Calu3 (cell line): ENCODE results near the gene GAR1. TPM values are rescaled to one million over a fixed set of nuclear protein-coding genes. Genes with fewer than 3 reads are reported as not detected.

Experiments
- BruUV-seq: library from RNA; stranded (reverse); fragments of 400-500 nt; replicated peaks from 2 replicates; lab custom pipeline; 2021; lab: Mats Ljungman, UMichigan
- CTCF ChIA-PET: fragments of 300-600 bp; sonication (Branson Sonifier 250); formaldehyde crosslinking; loops from one replicate; lab custom pipeline; 2022; ENCODE audit warnings: antibody characterized with exemption; lab: Charles Lee
- DNase-seq: peaks from one replicate; pipeline ENCODE4 v3.0.0; 2022
- H3K27ac Mint-ChIP-seq: one replicate; pipeline ENCODE4 v1.8.0; 2022; ENCODE audit warnings: mixed read lengths; ENCODE audit not compliant: unreplicated experiment
- H3K27me3 Mint-ChIP-seq: one replicate; pipeline ENCODE4 v1.8.0; 2022; ENCODE audit warnings: mixed read lengths; ENCODE audit not compliant: unreplicated experiment
- H3K36me3 Mint-ChIP-seq: one replicate; pipeline ENCODE4 v1.8.0; 2022; ENCODE audit warnings: mild to moderate bottlenecking, moderate library complexity, mixed read lengths; ENCODE audit not compliant: insufficient read depth, unreplicated experiment
- H3K4me1 Mint-ChIP-seq: one replicate; pipeline ENCODE4 v1.8.0; 2022; ENCODE audit warnings: mild to moderate bottlenecking, low read depth, mixed read lengths; ENCODE audit not compliant: unreplicated experiment
- H3K4me3 Mint-ChIP-seq: one replicate; pipeline ENCODE4 v1.8.0; 2022; ENCODE audit warnings: mild to moderate bottlenecking, low read depth, moderate library complexity, mixed read lengths; ENCODE audit not compliant: unreplicated experiment
- H3K9me3 Mint-ChIP-seq: one replicate; pipeline ENCODE4 v1.8.0; 2022; ENCODE audit warnings: low read depth, mixed read lengths; ENCODE audit not compliant: unreplicated experiment
- CTCF ChIP-seq: fragments of 200-600 bp; IDR thresholded peaks from one replicate; pipeline ENCODE4 v1.8.0; 2022; ENCODE audit warnings: antibody characterized with exemption; ENCODE audit not compliant: unreplicated experiment
- intact Hi-C: fragments of 100-400 bp; cut with micrococcal nuclease; formaldehyde crosslinking; loops from one replicate; pipeline ENCODE4 v1.10.0; 2022; ENCODE audit not compliant: unreplicated experiment
- total RNA-seq: library from RNA; stranded (reverse); gene quantifications from 2 replicates; pipeline ENCODE4 v1.2.3, GENCODE V29; 2022

The GAR1 gene
- total RNA-seq, 1 experiment from 2014 or later = 20.8 TPM

- Mint-ChIP-seq H3K4me1 (peaks cover 24% of the 10 kb centered on the region), H3K4me3 (no peak overlapping the region), H3K9me3 (no peaks in the 10 kb centered on the region), H3K27me3 (no peaks in the 10 kb centered on the region), H3K27ac (no peak overlapping the region), H3K36me3 (peaks cover 34% of the 10 kb centered on the region)
- no peak for TF ChIP-seq CTCF
- CTCF ChIA-PET = no interaction called here
- BruUV-seq = no TSS peak
- no peak for DNase-seq
- intact Hi-C loops = no loop called here
Observed at GRCh38 chr4:109821185-109821584, 5.6 kb downstream of the GAR1 start.

- CTCF ChIA-PET = interaction anchor here (0.8 kb wide), 1 partner anchor 168 kb away, joined by 6 read pairs; no protein-coding TSS in a partner anchor
- Mint-ChIP-seq H3K9me3 (no peaks in the 10 kb centered on the region), H3K27me3 (no peaks in the 10 kb centered on the region), H3K27ac (no peak overlapping the region), H3K36me3 (peaks cover 11% of the 10 kb centered on the region), H3K4me3 (no peak overlapping the region), H3K4me1 (no peaks in the 10 kb centered on the region)
- intact Hi-C loops = no loop called here
- BruUV-seq = no TSS peak
- no peak for DNase-seq
- TF ChIP-seq CTCF = no peak
Observed at GRCh38 chr4:109826719-109827118, 11.2 kb downstream of the GAR1 start.

- no peaks in the 10 kb centered on the region for H3K9me3 Mint-ChIP-seq
- no TSS peak for BruUV-seq
- intact Hi-C loops = no loop called here
- no peak for DNase-seq
- H3K4me3 Mint-ChIP-seq = no peak within 1 kb of the TSS
- H3K4me1 Mint-ChIP-seq = no peaks in the 10 kb centered on the region
- CTCF ChIA-PET = no interaction called here
- no peaks in the 10 kb centered on the region for H3K27me3 Mint-ChIP-seq
- H3K27ac Mint-ChIP-seq = no peak within 1 kb of the TSS
- no peak for TF ChIP-seq CTCF
- peaks cover 11% of the 10 kb centered on the region for H3K36me3 Mint-ChIP-seq
Observed at GRCh38 chr4:109827672-109828071, 12.1 kb downstream of the GAR1 start, which contains the start of gene RRH. Gene RRH, plus strand, starts transcription at chr4:109827972. Its CDS starts 56 bp downstream, at chr4:109828028.

- H3K9me3 Mint-ChIP-seq = no peaks in the 10 kb centered on the region
- no peaks in the 10 kb centered on the region for H3K4me1 Mint-ChIP-seq
- no peak overlapping the region for H3K4me3 Mint-ChIP-seq
- H3K27me3 Mint-ChIP-seq = no peaks in the 10 kb centered on the region
- DNase-seq = no peak
- TF ChIP-seq CTCF = no peak
- H3K36me3 Mint-ChIP-seq = no peaks in the 10 kb centered on the region
- BruUV-seq = no TSS peak
- CTCF ChIA-PET = no interaction called here
- intact Hi-C loops = no loop called here
- no peak overlapping the region for H3K27ac Mint-ChIP-seq
Observed at GRCh38 chr4:109833756-109834155, 18.2 kb downstream of the GAR1 start.
